Measurements from ENCODE around the gene CAAP1. TPM values are rescaled to one million over a fixed set of nuclear protein-coding genes. Genes with fewer than 3 reads are reported as not detected.

Gene CAAP1
- polyA plus RNA-seq, 2 donors = 6.7 to 9.6 TPM

GRCh38 chr9:26802921-26803320 lies 89.7 kb downstream of the CAAP1 start:
- no peak overlapping the region for H3K4me3 ChIP-seq (ENCODE audit: low read depth in 1 of 2, low read length in 2 of 2)
- no peaks in the 10 kb centered on the region for H3K4me1 ChIP-seq (ENCODE audit: control insufficient read depth in 2 of 2, insufficient read depth in 2 of 2, low read length in 1 of 2)
- H3K27me3 ChIP-seq (ENCODE audit: control insufficient read depth in 1 of 2, insufficient read depth in 2 of 2, low read length in 2 of 2) = no peaks in the 10 kb centered on the region
- 91 to 94% methylated on average over 2 of the region's 2 CpGs for WGBS, 2 donors
- H3K27ac ChIP-seq (ENCODE audit: low read depth in 2 of 2, low read length in 1 of 2) = no peak overlapping the region
- H3K36me3 ChIP-seq (ENCODE audit: control insufficient read depth in 2 of 2, insufficient read depth in 2 of 2, low read length in 1 of 2) = no peaks in the 10 kb centered on the region
- H3K9me3 ChIP-seq (ENCODE audit: control insufficient read depth in 2 of 2, insufficient read depth in 1 of 2, low read depth in 1 of 2, low read length in 1 of 2) = no peaks in the 10 kb centered on the region

GRCh38 chr9:26801772-26802171 lies 90.8 kb downstream of the CAAP1 start:
- WGBS, 2 donors = 73 to 78% methylated on average over 3 of the region's 3 CpGs
- no peaks in the 10 kb centered on the region for H3K27me3 ChIP-seq (ENCODE audit: control insufficient read depth in 1 of 2, insufficient read depth in 2 of 2, low read length in 2 of 2)
- H3K36me3 ChIP-seq (ENCODE audit: control insufficient read depth in 2 of 2, insufficient read depth in 2 of 2, low read length in 1 of 2) = no peaks in the 10 kb centered on the region

GRCh38 chr9:26800322-26800721 lies 92.3 kb downstream of the CAAP1 start:
- H3K27me3 ChIP-seq (ENCODE audit: control insufficient read depth in 1 of 2, insufficient read depth in 2 of 2, low read length in 2 of 2) = no peaks in the 10 kb centered on the region
- no peak overlapping the region for H3K4me3 ChIP-seq (ENCODE audit: low read depth in 1 of 2, low read length in 2 of 2)
- no peak overlapping the region for H3K27ac ChIP-seq (ENCODE audit: low read depth in 2 of 2, low read length in 1 of 2)
- H3K9me3 ChIP-seq (ENCODE audit: control insufficient read depth in 2 of 2, insufficient read depth in 1 of 2, low read depth in 1 of 2, low read length in 1 of 2) = no peaks in the 10 kb centered on the region
- H3K4me1 ChIP-seq (ENCODE audit: control insufficient read depth in 2 of 2, insufficient read depth in 2 of 2, low read length in 1 of 2) = no peaks in the 10 kb centered on the region
- H3K36me3 ChIP-seq (ENCODE audit: control insufficient read depth in 2 of 2, insufficient read depth in 2 of 2, low read length in 1 of 2) = no peaks in the 10 kb centered on the region

More at GRCh38 chr9:26801772-26802171, 90.8 kb downstream of the CAAP1 start:
- no peak overlapping the region for H3K4me3 ChIP-seq (ENCODE audit: low read depth in 1 of 2, low read length in 2 of 2)
- H3K4me1 ChIP-seq (ENCODE audit: control insufficient read depth in 2 of 2, insufficient read depth in 2 of 2, low read length in 1 of 2) = no peaks in the 10 kb centered on the region
- H3K27ac ChIP-seq (ENCODE audit: low read depth in 2 of 2, low read length in 1 of 2) = no peak overlapping the region
- H3K9me3 ChIP-seq (ENCODE audit: control insufficient read depth in 2 of 2, insufficient read depth in 1 of 2, low read depth in 1 of 2, low read length in 1 of 2) = no peaks in the 10 kb centered on the region

GRCh38 chr9:26791274-26791673 lies 101.3 kb downstream of the CAAP1 start:
- no peaks in the 10 kb centered on the region for H3K36me3 ChIP-seq (ENCODE audit: control insufficient read depth in 2 of 2, insufficient read depth in 2 of 2, low read length in 1 of 2)
- H3K4me1 ChIP-seq (ENCODE audit: control insufficient read depth in 2 of 2, insufficient read depth in 2 of 2, low read length in 1 of 2) = no peaks in the 10 kb centered on the region
- H3K4me3 ChIP-seq (ENCODE audit: low read depth in 1 of 2, low read length in 2 of 2) = no peak overlapping the region
- 91% methylated on average over 5 of the region's 5 CpGs for WGBS, 2 donors
- no peak overlapping the region for H3K27ac ChIP-seq (ENCODE audit: low read depth in 2 of 2, low read length in 1 of 2)
- H3K9me3 ChIP-seq (ENCODE audit: control insufficient read depth in 2 of 2, insufficient read depth in 1 of 2, low read depth in 1 of 2, low read length in 1 of 2) = no peaks in the 10 kb centered on the region
- H3K27me3 ChIP-seq (ENCODE audit: control insufficient read depth in 1 of 2, insufficient read depth in 2 of 2, low read length in 2 of 2) = no peaks in the 10 kb centered on the region

Other genes with a start within 250 kb of the CAAP1 start
- 10 to 100 TPM in 1 of 2 donors, 1 to 10 TPM in 1; 8.9 to 13.9 TPM for gene PLAA, start 54.4 kb upstream of the CAAP1 start, polyA plus RNA-seq
- gene IFT74, start 63.6 kb upstream of the CAAP1 start, polyA plus RNA-seq = 1 to 10 TPM; 5.1 to 5.5 TPM
- not detected for gene LRRC19, start 112.9 kb upstream of the CAAP1 start, polyA plus RNA-seq
- 1 to 10 TPM in 1 of 2 donors, under 1 TPM in 1; 0.55 to 1.3 TPM for gene TEK, start 216.4 kb upstream of the CAAP1 start, polyA plus RNA-seq